Measurements from ENCODE around the gene COQ10A.
"Not testable (repeated sequence)": the region's sequence is repeated elsewhere in the genome, so short reads cannot be mapped to it uniquely, and the experiment has no call there.

Gene COQ10A

DNA sequence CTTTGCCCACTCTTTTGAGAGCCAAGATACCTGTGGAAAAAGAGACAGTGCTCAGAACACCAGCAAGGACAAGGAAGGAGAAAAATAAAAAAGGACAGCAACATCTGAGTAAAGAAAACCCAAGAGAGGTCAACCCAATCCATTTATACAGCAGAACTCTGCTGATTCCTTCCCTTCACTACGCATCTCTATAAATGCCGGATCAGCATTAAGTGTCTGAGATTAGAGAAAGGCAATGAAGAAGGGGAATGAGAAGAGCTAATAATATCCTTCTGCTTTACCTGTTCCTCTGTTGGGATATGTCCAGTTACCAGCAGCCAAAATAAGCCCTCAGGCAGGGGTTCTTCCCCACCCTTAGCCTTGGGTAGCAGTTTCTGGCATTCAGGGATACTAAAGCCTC is 15.8 kb downstream of the COQ10A start:
- DNase-seq: no peak

GRCh38 chr12:56284263-56284662 is 17.5 kb downstream of the COQ10A start:
- not testable (repeated sequence) for DNase-seq

DNA sequence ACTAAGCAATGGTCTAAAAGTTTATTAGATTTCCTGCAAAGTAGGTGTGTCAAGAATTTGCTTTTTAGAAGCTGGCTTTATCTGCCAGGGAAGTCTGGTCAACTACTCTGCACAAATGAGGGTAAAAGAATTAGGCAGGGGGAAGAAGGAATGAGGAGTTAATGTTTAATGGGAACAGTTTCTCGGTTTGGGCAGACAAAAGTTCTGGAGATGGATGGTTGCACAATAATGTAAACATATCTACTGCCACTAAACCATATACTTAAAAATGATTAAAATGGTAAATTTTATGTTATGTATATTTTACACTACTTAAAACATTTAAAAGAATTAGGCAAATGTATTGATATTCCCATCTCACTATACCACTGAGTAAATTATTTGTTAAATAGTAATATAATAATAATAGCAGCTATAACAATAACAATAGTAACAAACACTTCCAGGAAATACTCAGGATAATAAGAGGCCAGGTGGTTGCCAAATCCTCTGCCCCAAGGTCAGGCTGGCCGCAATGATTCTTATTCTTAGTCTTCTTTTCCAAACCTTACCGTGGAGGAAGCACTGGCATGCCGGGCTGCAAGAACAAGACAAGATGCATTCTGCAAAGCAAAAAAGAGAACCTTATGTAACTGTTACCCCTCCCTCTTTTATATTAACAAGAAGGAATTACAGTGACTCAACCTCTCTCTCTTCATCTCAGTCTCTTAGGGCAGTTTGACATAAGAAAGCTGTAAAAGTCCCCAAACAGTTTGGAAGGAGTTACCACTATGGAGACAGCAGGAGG is 19.5 kb downstream of the COQ10A start:
- DNase-seq: no peak

GRCh38 chr12:56288705-56289387 is 22.1 kb downstream of the COQ10A start:
- no peak for DNase-seq

- no peak for DNase-seq
Measured at GRCh38 chr12:56293795-56294194, 27.1 kb downstream of the COQ10A start.

GRCh38 chr12:56296295-56296694 is 29.6 kb downstream of the COQ10A start:
- no peak for DNase-seq

- DNase-seq: no peak
Measured at GRCh38 chr12:56297400-56297799, 30.7 kb downstream of the COQ10A start.

- DNase-seq: no peak
Measured at GRCh38 chr12:56298828-56299227, 32.1 kb downstream of the COQ10A start.

- DNase-seq: no peak
Measured at GRCh38 chr12:56299308-56299852, 32.6 kb downstream of the COQ10A start.

DNA sequence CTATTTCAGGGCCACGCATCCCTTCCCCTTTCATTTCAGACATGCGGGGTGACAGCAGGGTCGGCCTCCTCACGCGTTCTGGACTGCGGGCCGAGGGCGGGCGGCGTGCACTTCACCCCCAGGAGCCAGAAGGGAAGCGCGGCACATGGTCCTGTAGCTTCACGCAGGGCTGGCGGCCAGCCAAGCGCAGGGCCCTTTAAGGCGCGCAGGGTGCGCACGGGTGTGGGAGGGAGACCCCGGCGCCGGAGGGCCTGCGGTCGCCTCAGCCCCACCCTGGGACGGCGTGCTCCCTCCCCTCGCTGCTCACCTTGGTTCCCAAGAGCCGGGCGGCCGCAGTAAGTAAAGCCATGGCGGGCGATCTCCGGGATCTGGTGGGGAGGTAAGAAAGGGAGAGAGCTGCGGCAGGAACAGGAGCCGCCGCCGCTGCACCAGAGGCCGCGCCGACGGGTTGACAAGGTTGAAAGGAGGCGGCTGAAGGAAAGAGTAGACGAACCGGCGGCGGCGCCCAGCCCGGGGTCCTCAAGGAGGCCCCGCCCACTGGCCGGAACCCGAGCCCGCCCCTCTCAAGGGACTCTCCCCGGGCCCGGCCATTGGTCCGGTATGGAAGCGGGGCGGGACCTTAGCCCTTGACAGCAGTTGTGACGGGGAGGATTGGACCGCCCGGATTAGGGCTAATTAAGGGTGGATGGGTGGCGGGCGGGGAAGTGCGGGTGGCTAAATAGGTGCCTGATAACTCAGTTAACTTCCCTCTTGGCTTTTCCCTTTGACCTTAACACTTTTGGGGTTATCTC is 33.3 kb downstream of the COQ10A start, which contains the start of gene CS:
TSS of gene CS (minus strand) at position 478 of the 791 bp plus-strand sequence. CDS start at position 349, 129 bp downstream.
- peak; percentile 97 for DNase-seq

GRCh38 chr12:56300644-56301464 is 34.1 kb downstream of the COQ10A start:
- no peak for DNase-seq

GRCh38 chr12:56304276-56304675 is 37.5 kb downstream of the COQ10A start:
- no peak for DNase-seq

DNA sequence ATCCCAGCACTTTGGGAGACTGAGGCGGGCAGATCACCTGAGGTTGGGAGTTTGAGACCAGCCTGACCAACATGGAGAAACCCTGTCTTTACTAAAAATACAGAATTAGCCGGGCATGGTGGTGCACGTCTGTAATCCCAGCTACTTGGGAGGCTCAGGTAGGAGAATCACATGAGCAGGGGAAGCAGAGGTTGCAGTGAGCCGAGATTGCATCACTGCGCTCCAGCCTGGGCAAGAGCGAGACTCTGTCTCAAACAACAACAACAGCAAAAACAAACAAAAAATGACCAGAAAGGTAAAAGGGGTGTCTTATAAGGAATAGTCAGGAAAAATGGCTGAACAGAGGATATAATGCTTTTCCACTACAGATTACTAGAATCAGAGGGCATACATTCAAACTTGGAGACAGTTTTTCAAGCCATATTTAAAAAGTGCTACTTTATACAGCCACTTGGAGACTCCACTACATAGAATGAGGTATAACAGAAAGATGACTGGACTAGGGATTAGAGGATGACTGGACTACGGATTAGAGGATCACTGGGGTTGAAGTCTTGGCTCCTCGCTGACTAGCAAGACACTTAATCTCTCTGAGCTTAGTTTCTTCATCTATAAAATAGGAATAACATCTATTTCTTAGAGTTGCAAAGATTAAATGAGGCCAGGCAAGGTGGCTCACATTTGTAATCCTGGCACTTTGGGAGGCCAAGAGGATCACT is 38.3 kb downstream of the COQ10A start:
- DNase-seq: no peak

- DNase-seq: no peak
Measured at GRCh38 chr12:56307221-56307965, 40.7 kb downstream of the COQ10A start.

DNA sequence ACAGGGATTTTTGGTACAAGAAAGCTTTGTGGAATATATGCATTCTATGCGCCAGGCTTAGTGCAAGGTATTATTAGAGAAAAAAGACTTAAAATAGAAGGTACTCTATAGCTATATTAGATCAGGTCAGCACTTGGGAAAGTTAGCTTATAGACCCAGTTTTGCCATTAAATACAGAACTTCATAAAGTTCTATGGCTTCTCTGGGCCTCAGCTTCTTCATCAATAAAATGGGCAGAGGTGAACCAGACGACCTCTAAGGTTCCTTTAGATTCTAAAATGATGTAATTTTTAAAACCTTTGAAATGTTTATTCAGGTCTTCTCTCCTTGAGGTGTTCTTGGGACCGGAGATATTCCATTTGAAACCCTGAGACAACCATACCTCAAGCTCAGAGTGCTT is 42.0 kb downstream of the COQ10A start:
- no peak for DNase-seq

DNA sequence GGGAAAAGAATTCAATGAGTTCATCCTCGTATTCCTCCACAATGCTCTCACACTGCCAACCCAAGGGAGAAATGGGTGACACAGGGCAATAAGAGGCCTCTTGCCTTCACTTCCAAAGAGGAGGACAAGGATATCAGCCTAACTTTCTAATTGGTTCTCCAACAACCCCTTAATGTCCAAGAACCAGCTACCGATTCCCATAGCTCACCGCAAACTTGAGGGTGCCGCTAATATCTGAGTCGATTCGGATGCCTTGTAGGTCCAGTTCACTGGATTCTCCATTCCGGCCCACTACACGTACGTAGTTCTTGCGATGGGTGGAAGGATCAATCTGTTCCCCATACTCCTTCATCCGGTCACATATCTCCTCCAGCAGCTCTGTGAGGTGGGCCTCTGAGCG is 44.3 kb downstream of the COQ10A start:
- no peak for DNase-seq

DNA sequence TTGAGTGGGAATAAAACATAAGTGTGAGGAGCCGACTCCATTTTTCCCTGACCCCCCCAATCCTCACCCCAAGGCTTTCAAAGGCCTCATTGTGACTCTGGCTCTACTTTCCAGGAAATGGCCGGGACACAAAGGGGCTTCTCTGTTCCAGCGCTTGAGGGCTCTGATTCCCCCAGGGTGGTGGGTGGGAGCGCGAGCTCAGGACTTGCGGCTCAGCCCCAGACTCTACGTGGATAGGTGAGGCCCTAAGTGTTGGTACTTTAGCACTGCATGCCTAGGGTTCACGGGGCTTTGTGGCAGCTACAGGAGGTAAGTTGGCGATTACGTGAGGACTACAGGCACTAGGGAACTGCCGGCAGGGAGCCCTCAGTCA is 48.5 kb downstream of the COQ10A start:
- DNase-seq: no peak

DNA sequence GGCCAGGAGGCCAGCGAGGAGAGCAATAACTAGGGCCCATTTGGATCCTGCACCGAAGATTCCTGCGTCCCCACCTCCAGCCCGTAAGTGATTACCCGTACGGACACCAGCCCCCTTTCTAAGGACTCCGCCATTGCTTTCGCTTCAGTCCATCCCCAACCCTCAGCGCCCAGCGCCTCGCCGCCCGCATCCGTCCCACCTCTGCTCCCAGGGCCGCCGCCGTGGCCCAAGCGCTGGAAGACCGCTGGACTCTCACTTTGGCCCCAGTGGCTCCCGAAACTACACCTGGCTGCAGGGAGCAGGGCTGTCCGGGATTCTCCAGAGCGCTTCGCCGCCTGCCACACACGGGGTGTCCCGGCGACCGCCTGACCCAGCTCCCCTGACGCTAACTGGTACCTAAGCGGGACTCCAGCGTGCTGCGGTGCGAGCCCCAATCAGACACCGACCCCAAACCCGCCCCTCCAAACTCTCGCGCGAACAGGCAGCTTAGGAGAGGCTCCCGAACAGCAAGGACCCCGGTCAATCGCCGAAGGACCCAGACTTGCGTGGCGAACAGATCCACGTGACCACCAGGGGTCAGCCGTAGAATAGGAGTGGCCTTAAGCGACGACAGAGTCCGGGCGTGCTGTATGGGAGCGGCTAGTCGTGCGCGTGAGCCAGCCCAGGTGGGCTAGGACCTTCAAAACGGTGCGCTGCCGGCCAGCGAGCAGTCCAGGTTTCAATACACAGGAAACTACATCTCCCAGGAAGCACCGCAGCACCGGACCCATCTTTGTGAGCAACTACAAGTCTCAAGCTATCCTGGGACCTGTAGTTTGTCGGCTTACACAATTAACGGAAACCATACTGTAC is 49.1 kb downstream of the COQ10A start, which contains the start of gene CNPY2:
TSS of gene CNPY2 (minus strand) at position 367 of the 852 bp plus-strand sequence. CDS start 771 bp downstream, outside the sequence.
- DNase-seq: peak; percentile 88

GRCh38 chr12:56317675-56318074 is 50.9 kb downstream of the COQ10A start:
- no peak for DNase-seq
